HG03439 (cell line): ENCODE results near the gene HAL.

Experiments
- ATAC-seq: cut with Tn5 transposase; IDR thresholded peaks from one replicate; pipeline ENCODE4 v1.9.1; 2021; ENCODE audit warnings: mild to moderate bottlenecking, moderate library complexity; ENCODE audit not compliant: unreplicated experiment

The HAL gene, protein sequence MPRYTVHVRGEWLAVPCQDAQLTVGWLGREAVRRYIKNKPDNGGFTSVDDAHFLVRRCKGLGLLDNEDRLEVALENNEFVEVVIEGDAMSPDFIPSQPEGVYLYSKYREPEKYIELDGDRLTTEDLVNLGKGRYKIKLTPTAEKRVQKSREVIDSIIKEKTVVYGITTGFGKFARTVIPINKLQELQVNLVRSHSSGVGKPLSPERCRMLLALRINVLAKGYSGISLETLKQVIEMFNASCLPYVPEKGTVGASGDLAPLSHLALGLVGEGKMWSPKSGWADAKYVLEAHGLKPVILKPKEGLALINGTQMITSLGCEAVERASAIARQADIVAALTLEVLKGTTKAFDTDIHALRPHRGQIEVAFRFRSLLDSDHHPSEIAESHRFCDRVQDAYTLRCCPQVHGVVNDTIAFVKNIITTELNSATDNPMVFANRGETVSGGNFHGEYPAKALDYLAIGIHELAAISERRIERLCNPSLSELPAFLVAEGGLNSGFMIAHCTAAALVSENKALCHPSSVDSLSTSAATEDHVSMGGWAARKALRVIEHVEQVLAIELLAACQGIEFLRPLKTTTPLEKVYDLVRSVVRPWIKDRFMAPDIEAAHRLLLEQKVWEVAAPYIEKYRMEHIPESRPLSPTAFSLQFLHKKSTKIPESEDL

DNA sequence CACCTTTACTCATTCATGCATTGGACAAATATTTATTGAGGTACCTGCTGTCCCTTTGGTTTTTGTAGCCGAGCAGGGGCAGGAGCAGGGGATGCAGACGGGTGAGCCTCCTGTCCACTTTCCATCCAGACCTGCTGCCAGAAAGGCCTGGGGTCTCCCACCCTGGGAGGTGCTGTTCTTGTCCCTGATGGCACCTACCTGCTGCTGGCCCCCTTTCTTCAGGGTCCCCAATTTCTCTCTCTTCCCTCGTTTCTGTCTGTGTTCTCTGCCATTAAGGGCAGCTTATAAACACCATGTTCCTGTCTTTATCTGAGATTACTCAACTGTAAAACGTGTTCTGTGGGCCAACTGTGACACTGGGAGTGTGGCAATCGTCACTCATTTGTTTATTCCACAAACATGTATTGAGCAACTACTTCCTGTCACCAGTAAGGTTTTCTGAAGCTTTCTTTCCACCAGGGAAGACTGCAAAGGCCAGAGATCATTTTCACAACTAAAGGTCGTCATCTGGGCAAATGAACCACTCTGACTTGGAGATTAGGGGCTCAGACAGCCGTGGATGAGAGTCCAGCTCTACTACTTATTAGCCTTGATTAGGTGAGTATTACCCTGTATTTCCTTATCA is at the start of gene HAL:
TSS of gene HAL (minus strand) at position 311 of the 625 bp plus-strand sequence. CDS start 434 bp downstream, outside the sequence.
- ATAC-seq = no peak

DNA sequence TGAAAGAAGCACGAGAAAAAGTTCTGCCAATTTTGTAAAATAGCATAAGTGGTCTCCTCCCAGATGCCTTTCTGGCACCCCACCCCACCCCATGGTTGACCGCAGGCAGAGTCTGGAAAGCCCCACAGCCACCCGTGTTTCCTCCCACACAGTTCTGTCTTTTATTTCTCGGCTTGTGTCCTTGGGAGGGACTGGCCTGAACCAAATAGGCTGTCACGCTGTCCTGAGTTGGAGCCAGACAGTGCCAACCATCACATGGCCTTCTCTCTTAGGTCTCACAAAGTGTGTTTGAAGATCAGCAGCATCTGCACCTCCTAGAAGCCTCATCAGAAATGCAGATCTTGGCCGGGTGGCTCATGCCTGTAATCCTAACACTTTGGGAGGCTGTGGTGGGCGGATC is 49.4 kb upstream of the HAL start:
- ATAC-seq = no peak

DNA sequence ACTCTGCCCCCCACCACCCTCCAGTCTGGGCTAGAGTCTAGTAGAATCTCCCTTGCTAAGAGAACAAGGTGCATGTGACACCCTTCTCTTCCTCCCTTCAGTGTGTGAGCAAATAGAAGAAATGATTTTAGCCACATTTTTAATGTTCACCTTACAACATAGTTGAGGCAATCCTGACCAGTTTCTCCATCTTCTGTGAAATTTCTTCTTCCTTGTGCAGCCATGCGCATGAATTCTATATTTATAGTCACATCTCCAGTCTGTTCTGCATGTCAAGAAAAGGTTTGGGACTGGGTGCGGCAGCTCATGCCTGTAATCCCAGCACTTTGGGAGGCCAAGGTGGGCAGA is 48.8 kb upstream of the HAL start:
- no peak for ATAC-seq

DNA sequence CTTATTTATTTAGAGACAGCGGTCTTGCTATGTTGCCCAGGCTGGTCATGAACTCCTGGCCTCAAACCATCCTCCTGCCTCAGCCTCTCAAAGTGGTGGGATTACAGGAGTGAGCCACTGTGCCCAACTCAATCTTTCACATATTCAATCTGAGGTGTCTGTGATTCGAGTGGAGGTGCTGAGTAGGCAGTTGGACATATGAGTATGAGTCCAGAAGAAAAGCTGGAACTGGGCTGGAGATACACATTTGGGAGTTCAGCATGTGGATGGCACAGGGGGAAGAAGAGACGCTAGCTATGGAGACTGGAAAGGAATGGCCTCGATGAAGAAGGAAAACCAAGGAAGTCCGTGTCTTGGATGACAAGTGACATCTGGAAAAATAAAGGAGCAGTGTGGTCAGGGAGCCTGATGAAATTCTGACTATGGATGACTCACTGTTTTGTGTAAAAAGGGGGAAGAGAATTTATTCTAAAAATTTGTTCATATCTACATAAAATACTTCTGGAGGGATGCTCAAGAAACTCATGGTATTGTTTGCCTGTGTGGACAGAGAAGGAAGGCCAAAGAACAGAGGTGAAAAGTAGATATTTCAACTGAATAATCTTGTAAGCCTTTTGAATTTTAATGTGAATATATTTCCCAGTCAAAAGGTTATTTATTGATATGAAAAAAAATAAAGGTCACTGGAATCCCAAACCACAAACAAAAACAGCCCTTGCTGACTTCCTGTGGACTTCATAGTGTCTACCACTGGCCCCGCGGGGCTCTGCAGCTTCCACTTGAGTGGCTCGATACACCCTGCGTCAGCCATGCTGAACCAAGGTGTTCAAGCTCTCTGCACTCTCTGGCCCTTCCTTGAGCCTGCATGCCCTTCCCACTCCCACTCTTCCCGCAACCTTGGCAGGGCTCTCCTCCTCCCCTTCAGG is 48.1 kb upstream of the HAL start:
- ATAC-seq = no peak

DNA sequence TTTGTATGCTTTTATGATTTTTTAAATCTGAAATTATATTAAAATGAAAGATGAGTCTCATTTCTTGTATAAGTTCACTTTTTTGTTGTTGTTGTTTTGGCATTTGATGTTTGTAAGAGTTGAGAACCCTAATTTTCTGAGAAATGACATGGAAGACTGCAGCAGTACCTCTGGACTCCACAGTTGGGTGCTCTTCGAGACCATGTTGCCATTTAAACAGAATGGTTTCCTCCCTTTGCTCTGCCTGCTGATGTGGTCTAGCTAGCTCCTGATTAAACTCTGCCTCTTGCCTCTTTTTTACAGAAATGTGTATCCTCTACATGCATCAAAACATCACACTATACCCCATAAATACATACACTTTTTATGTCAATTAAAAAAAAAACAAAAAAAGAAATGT is 45.0 kb upstream of the HAL start:
- no peak for ATAC-seq

DNA sequence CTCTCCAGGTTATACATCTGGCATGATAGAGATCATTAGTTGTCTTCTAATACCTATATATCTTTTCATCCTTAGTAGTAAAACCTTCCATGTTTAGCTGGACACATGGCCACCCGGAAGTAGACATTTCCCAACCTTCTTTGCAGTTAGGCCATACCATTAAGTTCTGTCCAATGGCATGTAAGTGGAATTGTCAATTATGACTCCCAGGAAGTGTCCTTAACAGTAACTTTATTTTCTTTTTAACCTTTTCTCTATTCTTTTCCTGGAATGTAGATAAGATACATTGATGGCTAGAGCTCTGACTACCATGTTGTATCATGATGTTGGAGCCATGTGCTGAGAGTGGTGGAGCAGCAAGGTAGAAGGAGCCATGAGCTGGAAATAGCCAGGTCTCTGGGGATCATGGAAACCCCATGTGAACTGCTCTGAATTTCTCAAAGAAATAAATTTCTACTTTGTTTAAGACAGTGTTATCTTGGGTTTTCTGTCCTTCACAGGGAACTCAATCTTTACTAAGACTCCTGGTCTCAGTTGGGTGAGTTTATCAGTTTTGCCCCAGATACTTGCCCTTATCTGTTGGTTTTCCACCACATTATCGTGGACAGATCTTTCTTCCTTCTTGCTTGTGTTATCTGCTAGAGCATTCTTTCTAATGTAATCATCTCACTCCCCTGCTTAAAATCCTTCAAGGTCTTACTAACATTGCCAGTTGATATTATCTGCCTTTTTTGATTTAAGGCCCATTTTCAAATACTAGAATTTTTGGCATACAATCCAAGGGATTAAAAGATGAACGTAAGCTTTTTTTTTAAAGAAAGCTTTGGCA is 44.4 kb upstream of the HAL start:
- ATAC-seq = no peak

DNA sequence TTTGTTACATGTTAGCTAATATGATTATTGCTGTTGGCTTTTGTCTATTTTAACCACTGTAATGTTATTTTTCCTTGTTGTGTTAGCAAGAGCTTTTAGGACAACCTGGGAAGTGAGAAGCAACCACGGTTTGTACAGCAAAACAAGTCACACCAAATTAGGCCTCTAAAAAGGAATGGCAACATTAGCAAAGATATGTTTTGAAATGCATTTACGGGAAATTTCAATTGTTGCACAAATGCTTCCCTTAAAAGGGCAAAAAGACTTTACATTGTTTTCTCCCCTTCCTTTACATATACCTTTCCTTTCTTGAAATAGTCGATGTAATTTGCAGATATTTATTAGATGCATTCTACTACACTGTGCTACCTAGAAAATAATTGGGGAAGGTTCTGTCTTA is 43.4 kb upstream of the HAL start:
- no peak for ATAC-seq

DNA sequence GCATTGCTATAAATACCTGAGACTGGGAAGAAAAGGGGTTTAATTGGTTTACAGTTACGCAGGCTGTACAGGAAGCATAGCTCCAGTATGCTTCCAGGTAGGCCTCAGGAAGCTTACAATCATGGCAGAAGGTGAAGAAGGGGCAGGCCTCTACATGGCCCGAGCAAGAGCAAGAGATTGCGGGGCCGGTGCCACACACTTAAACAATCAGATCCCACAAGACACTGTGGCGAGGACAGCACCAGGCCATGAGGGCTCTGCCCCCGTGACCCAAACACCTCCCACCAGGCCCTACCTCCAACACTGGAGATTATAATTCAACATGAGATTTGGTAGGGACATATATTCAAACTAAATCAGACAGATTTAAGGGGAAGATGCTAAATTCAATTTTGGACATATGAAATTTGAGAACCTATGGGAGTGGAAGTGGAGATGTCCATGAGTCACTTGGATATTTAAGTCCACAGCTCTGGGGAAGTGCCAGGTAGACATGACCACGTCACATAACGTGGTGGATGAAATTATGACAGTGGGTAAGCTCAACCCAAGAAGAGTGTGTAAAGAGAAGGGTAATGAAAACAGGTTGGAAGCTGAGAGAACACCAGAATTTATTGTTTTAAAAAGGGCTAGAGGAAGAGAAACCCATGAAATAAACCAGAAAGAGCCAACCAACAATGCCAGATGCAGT is 40.8 kb upstream of the HAL start:
- ATAC-seq = no peak

DNA sequence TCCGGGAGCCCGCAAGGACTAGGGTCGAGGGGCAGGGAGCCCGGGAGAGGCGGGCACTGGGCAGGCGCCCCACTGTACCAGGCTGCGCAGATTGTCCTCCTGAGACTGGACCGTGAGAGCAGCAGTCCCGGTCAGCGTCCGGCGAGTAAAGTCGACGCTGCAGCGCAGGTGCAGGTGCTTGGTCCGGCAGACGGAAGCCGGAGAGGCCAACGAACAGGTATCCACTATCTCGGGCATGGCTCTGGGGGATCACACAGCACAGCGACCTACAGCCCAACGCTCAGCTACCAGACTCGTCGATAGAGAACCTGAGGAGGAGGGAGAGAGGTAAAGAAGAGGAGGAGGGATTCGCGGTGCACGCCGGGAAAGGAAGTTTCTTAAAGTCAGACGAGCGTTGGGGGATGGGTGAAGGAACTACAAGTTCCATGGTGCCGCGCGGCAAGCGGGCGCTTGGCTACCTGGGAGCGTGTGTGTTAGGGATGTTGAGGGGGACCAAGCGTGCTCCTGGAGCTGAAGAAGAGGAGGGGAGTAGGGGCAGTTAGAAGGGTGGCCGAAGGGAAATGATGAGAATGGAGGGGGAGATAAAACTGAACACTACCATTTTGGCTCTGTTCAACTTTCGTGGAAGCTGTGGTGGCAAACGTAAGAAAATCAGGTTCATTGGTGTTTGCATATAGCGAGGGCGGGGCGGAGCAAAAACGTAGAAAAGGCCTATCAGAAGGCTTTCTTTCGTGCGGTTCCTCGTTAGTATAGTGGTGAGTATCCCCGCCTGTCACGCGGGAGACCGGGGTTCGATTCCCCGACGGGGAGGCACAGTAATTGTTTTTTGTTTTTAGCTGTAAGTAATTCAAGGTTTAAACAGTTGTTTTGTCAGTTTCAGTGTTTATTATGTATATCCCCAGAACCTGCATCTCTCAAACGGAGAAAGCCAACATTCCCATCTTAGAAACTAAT is 39.4 kb upstream of the HAL start, which contains the start of gene LTA4H:
TSS of gene LTA4H (minus strand) at position 305 of the 954 bp plus-strand sequence. CDS start at position 237, 68 bp downstream.
- peak; percentile 94 for ATAC-seq

DNA sequence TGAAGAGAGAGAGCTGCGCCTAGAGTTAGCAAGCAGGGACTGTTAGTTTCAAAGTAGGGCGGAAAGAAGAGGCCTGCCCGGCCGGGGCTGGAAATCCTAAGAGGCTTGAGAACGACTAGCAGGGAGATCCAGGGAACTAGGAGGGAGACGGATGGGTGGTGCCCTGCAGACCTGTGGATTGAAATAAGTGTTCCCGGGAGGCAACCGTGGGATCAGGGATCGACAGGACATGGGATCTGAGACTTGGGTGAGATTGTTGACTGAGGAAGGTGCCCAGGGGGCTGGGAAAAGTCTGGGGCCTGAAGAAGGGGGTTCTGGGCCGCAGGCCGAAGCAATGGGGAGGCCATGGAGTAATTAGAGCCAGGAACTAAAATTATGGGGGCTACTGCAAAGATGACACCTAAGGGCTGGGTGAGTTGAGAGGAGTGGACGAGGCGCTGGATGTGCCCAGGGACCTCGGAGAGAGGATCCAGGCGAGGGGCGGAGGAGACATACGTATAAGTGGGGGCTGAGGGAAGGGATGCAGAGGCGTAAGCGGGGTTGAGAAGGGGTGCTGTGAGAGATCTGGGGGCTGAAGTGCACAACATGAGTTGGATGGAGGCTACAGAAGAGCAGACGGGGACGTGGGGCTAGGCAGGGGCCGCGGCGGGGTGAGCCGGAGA is 38.6 kb upstream of the HAL start:
- no peak for ATAC-seq

DNA sequence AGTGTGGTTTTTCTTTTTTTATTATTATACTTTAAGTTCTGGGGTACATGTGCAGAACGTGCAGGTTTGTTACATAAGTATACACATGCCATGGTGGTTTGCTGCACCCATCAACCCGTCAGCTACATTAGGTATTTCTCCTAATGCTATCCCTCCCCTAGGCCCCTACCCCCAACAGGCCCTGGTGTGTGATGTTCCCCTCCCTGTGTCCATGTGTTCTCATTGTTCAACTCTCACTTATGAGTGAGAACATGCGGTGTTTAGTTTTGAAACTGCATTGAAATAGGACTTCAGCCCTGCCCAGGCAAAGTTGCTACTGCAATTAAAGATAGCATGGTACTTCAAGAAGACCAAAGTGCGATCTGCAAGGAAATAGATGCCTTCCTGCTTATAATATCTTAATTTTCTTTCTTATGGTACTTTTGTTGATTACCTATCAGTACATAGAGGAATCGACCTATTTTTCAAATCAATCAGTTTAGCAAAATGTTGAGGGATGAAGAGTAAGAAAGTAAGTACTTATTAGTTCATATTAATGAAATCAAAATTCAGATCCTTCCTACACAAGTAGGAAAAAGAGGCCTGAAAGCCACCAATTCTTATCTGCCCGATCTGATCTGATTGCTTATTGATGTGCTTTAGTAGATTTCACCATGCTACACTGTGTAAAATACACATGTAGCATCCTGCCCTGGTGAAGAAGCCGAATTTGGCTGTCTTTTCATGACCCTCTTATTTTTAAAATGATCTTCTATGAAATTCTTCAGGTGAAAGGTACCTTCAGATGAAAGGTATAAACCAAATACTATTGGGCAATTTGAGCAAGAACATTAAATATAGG is 37.6 kb upstream of the HAL start:
- no peak for ATAC-seq

DNA sequence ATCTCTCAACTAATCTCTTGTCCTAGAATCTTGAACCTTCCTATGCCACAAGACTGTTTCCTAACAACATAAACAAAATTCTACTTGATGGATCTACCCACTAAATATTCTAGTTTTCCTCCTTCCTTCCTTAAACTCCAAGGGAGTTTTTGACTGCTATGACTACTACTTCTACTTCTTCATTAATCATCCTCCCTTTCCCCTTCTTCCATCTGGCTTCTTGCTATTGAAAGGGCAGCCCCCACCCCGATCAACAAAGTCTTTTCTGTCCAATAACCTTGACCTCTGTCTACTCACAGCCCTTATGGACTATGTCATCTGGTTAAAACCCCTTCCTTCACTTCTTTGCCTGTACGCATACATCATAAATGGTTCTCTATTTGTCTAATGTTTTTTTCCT is 33.7 kb upstream of the HAL start:
- ATAC-seq = no peak

DNA sequence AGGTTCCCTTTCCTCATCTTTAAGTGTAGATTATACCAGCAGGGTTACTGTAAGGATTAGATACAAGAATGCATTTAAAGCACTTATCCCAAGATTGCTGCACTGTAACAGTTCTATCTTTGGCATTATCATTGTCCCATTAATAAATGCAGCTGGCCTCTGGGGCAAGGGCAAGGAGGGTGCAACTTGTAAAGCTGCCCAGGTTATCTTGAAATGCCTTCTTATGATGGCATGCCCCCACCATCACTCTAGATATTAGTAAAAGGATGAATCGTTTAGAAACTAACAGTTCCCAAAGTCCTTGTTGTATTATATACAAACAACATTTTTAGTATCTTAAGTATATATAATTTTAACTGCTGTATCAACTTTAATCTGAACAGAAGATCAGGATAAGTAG is 32.4 kb upstream of the HAL start:
- no peak for ATAC-seq

DNA sequence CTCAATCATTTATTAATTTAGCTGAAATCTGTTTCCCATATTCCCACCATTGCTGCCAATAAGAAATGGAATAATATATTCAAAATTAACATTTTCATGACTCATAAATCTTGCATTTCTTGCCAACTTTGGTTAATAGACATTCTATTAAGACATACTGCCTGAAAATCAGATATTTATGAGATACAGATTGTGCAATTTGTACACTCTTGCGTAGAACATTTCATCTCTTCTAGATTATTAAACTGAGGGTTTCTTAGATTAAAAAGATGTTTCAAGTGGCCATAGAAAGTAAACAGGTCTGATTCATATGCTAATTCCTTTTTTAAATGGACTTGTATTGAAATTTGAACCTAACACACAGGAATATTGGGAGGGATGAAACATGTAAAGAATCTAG is 30.2 kb upstream of the HAL start:
- no peak for ATAC-seq

DNA sequence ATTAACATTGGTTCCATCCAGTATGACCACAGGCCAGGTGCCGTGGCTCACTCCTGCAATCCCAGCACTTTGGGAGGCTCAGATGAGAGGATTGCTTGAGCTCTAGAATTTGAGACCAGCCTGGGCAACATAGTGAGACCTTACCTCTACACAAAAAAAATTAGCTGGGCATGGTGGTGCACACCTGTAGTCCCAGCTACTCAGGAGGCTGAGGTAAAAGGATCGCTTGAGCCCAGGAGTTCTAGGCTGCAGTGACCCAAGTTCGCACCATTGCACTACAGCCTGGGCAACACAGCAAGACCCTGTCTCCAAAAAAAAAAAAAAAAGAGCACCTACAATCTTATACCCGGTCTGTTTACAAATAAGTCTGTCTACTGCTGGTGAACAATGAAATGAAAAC is 29.4 kb upstream of the HAL start:
- no peak for ATAC-seq

DNA sequence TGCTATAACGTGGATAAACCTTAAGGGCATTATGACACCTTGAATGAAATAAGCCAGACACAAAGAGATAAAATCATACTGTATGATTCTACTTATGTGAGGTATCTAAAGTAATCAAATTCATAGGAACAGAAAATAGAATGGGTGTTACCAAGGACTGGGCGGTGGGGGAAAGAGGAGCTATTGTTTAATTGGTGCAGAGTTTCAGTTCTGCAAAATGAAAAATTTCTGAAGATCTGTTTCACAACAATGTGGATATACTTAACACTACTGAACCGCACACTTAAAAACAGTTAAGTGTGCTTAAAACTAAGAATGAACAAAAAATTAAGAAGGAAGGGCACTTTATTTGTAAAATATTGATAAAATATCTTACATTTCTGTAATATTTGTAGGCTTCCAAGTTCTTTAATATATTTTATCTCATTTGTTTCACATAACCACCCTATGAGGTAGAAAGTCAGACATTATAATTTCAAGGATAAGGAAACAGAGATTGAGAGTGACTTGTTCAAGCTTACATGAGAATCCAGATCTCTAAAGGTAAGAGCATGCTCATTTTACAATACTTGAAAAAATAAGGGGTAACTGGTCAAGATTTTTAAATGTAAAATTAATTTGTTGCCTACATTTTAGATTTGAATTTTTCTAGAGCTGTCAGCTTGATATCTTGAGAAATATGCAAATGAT is 24.3 kb upstream of the HAL start:
- ATAC-seq = peak; percentile 90
